Tibial nerve (tissue), 3 donors: ENCODE data around the gene NOC2L.

ENCODE experiments used
- POLR2A ChIP-seq, 2 donors: fragments of 450-650 bp; IDR thresholded peaks; one replicate each; pipeline ENCODE4 v1.6.1; 2017; ENCODE audit warnings: antibody characterized with exemption in 2 of 2, mild to moderate bottlenecking in 2 of 2, moderate library complexity in 2 of 2
- TF ChIP-seq, protein P1 (sequence below), 5 experiments: fragments of 200-600 bp in 3 of 5; fragments of 450-650 bp in 2 of 5; sonication (generic) in 3 of 5; IDR thresholded peaks; one replicate each; pipeline ENCODE4 v1.5.1; 2016 to 2019; ENCODE audit warnings: antibody characterized with exemption in 5 of 5, mild to moderate bottlenecking in 3 of 5, moderate library complexity in 2 of 5

- TF ChIP-seq, protein P1, sequence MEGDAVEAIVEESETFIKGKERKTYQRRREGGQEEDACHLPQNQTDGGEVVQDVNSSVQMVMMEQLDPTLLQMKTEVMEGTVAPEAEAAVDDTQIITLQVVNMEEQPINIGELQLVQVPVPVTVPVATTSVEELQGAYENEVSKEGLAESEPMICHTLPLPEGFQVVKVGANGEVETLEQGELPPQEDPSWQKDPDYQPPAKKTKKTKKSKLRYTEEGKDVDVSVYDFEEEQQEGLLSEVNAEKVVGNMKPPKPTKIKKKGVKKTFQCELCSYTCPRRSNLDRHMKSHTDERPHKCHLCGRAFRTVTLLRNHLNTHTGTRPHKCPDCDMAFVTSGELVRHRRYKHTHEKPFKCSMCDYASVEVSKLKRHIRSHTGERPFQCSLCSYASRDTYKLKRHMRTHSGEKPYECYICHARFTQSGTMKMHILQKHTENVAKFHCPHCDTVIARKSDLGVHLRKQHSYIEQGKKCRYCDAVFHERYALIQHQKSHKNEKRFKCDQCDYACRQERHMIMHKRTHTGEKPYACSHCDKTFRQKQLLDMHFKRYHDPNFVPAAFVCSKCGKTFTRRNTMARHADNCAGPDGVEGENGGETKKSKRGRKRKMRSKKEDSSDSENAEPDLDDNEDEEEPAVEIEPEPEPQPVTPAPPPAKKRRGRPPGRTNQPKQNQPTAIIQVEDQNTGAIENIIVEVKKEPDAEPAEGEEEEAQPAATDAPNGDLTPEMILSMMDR (IDR thresholded peaks at IDR 0.05), result no peak
- TF ChIP-seq POLR2A (IDR thresholded peaks at IDR 0.05), result no peak
Observed at GRCh38 chr1:920010-920409, 39.0 kb downstream of the NOC2L start.
